ENCODE results near the gene AGMO. TPM values are rescaled to one million over a fixed set of nuclear protein-coding genes. Genes with fewer than 3 reads are reported as not detected.

The AGMO gene
- not detected for total RNA-seq

- ATAC-seq (replicated peaks in 1 of 2) (no peak), DNase-seq (no peak)
- Mint-ChIP-seq H3K4me3 (no peak within 1 kb of the TSS), H3K27me3 (ENCODE audit: low read depth) (no peaks in the 10 kb centered on the region), H3K9me3 (peaks cover 0 to 3% of the 10 kb centered on the region in 2 donors), H3K4me1 (ENCODE audit: low read depth) (no peaks in the 10 kb centered on the region), H3K36me3 (ENCODE audit: insufficient read depth in 2 of 2) (no peaks in the 10 kb centered on the region), H3K27ac (no peak within 1 kb of the TSS)
Observed at GRCh38 chr7:15561835-15562234, at the start of gene AGMO. TSS of gene AGMO (minus strand) at chr7:15562015.

- no peak overlapping the region for H3K4me3 Mint-ChIP-seq
- no peaks in the 10 kb centered on the region for H3K27me3 Mint-ChIP-seq (ENCODE audit: low read depth)
- H3K36me3 Mint-ChIP-seq (ENCODE audit: insufficient read depth in 2 of 2), result no peaks in the 10 kb centered on the region
- H3K4me1 Mint-ChIP-seq (ENCODE audit: low read depth), result no peaks in the 10 kb centered on the region
- DNase-seq (no peak), ATAC-seq (replicated peaks in 1 of 2) (no peak)
- H3K9me3 Mint-ChIP-seq, result peaks cover 2% of the 10 kb centered on the region in 2 donors
- H3K27ac Mint-ChIP-seq, result no peak overlapping the region
Observed at GRCh38 chr7:15610503-15610902, 48.7 kb upstream of the AGMO start.

- ATAC-seq (replicated peaks in 1 of 2), result no peak
- no peaks in the 10 kb centered on the region for H3K27me3 Mint-ChIP-seq (ENCODE audit: low read depth)
- no peak for DNase-seq
- H3K4me1 Mint-ChIP-seq (ENCODE audit: low read depth), result no peaks in the 10 kb centered on the region
- no peaks in the 10 kb centered on the region for H3K36me3 Mint-ChIP-seq (ENCODE audit: insufficient read depth in 2 of 2)
- no peak overlapping the region for H3K27ac Mint-ChIP-seq
- peaks cover 2% of the 10 kb centered on the region in 2 donors for H3K9me3 Mint-ChIP-seq
- H3K4me3 Mint-ChIP-seq, result no peak overlapping the region
Observed at GRCh38 chr7:15609287-15609686, 47.5 kb upstream of the AGMO start.

- DNase-seq (no peak), ATAC-seq (replicated peaks in 1 of 2) (no peak)
- Mint-ChIP-seq H3K27ac (no peak overlapping the region), H3K27me3 (ENCODE audit: low read depth) (no peaks in the 10 kb centered on the region), H3K4me1 (ENCODE audit: low read depth) (no peaks in the 10 kb centered on the region), H3K9me3 (peaks cover 2% of the 10 kb centered on the region in 2 donors), H3K36me3 (ENCODE audit: insufficient read depth in 2 of 2) (no peaks in the 10 kb centered on the region), H3K4me3 (no peak overlapping the region)
Observed at GRCh38 chr7:15607529-15608210, 45.9 kb upstream of the AGMO start.

- ATAC-seq (replicated peaks in 1 of 2) (no peak), DNase-seq (no peak)
- Mint-ChIP-seq H3K4me3 (no peak overlapping the region), H3K9me3 (peaks cover 0 to 2% of the 10 kb centered on the region in 2 donors), H3K27me3 (ENCODE audit: low read depth) (no peaks in the 10 kb centered on the region), H3K4me1 (ENCODE audit: low read depth) (no peaks in the 10 kb centered on the region), H3K27ac (no peak overlapping the region), H3K36me3 (ENCODE audit: insufficient read depth in 2 of 2) (no peaks in the 10 kb centered on the region)
Observed at GRCh38 chr7:15606561-15606960, 44.7 kb upstream of the AGMO start.

- Mint-ChIP-seq H3K27me3 (ENCODE audit: low read depth) (no peaks in the 10 kb centered on the region), H3K36me3 (ENCODE audit: insufficient read depth in 2 of 2) (no peaks in the 10 kb centered on the region), H3K9me3 (peaks cover 0 to 2% of the 10 kb centered on the region in 2 donors), H3K4me3 (no peak overlapping the region), H3K4me1 (ENCODE audit: low read depth) (no peaks in the 10 kb centered on the region), H3K27ac (no peak overlapping the region)
- ATAC-seq (replicated peaks in 1 of 2) (no peak), DNase-seq (no peak)
Observed at GRCh38 chr7:15604166-15604565, 42.4 kb upstream of the AGMO start.

GRCh38 chr7:15603124-15603523 lies 41.3 kb upstream of the AGMO start:
- H3K4me3 Mint-ChIP-seq, result no peak overlapping the region

GRCh38 chr7:15602236-15602635 lies 40.4 kb upstream of the AGMO start:
- H3K4me3 Mint-ChIP-seq, result no peak overlapping the region
- no peaks in the 10 kb centered on the region for H3K27me3 Mint-ChIP-seq (ENCODE audit: low read depth)
- ATAC-seq (replicated peaks in 1 of 2) (no peak), DNase-seq (no peak)
- no peaks in the 10 kb centered on the region for H3K9me3 Mint-ChIP-seq
- no peak overlapping the region for H3K27ac Mint-ChIP-seq
- no peaks in the 10 kb centered on the region for H3K36me3 Mint-ChIP-seq (ENCODE audit: insufficient read depth in 2 of 2)
- H3K4me1 Mint-ChIP-seq (ENCODE audit: low read depth), result no peaks in the 10 kb centered on the region

More at GRCh38 chr7:15603124-15603523, 41.3 kb upstream of the AGMO start:
- ATAC-seq (replicated peaks in 1 of 2) (no peak), DNase-seq (no peak)
- no peaks in the 10 kb centered on the region for H3K9me3 Mint-ChIP-seq
- H3K27ac Mint-ChIP-seq, result no peak overlapping the region
- H3K4me1 Mint-ChIP-seq (ENCODE audit: low read depth), result no peaks in the 10 kb centered on the region
- H3K36me3 Mint-ChIP-seq (ENCODE audit: insufficient read depth in 2 of 2), result no peaks in the 10 kb centered on the region
- no peaks in the 10 kb centered on the region for H3K27me3 Mint-ChIP-seq (ENCODE audit: low read depth)

GRCh38 chr7:15601175-15601574 lies 39.4 kb upstream of the AGMO start:
- no peak overlapping the region for H3K27ac Mint-ChIP-seq
- ATAC-seq (replicated peaks in 1 of 2), result no peak
- no peak for DNase-seq
- no peaks in the 10 kb centered on the region for H3K27me3 Mint-ChIP-seq (ENCODE audit: low read depth)
- peaks cover 0 to 3% of the 10 kb centered on the region in 2 donors for H3K9me3 Mint-ChIP-seq
- H3K36me3 Mint-ChIP-seq (ENCODE audit: insufficient read depth in 2 of 2), result no peaks in the 10 kb centered on the region
- no peak overlapping the region for H3K4me3 Mint-ChIP-seq
- no peaks in the 10 kb centered on the region for H3K4me1 Mint-ChIP-seq (ENCODE audit: low read depth)

- DNase-seq (no peak), ATAC-seq (replicated peaks in 1 of 2) (no peak)
- peaks cover 0 to 3% of the 10 kb centered on the region in 2 donors for H3K9me3 Mint-ChIP-seq
- H3K4me1 Mint-ChIP-seq (ENCODE audit: low read depth), result no peaks in the 10 kb centered on the region
- no peaks in the 10 kb centered on the region for H3K27me3 Mint-ChIP-seq (ENCODE audit: low read depth)
- no peak overlapping the region for H3K27ac Mint-ChIP-seq
- no peak overlapping the region for H3K4me3 Mint-ChIP-seq
- H3K36me3 Mint-ChIP-seq (ENCODE audit: insufficient read depth in 2 of 2), result no peaks in the 10 kb centered on the region
Observed at GRCh38 chr7:15600298-15600697, 38.5 kb upstream of the AGMO start.

- ATAC-seq (replicated peaks in 1 of 2), result no peak
Observed at GRCh38 chr7:15594461-15594860, 32.6 kb upstream of the AGMO start.

GRCh38 chr7:15593382-15593781 lies 31.6 kb upstream of the AGMO start:
- H3K9me3 Mint-ChIP-seq, result peaks cover 0 to 11% of the 10 kb centered on the region in 2 donors

More at GRCh38 chr7:15594461-15594860, 32.6 kb upstream of the AGMO start:
- Mint-ChIP-seq H3K9me3 (peaks cover 0 to 11% of the 10 kb centered on the region in 2 donors), H3K36me3 (ENCODE audit: insufficient read depth in 2 of 2) (no peaks in the 10 kb centered on the region), H3K27ac (no peak overlapping the region), H3K27me3 (ENCODE audit: low read depth) (no peaks in the 10 kb centered on the region), H3K4me3 (no peak overlapping the region), H3K4me1 (ENCODE audit: low read depth) (no peaks in the 10 kb centered on the region)
- DNase-seq, result no peak

GRCh38 chr7:15586266-15586665 lies 24.5 kb upstream of the AGMO start:
- Mint-ChIP-seq H3K27ac (no peak overlapping the region), H3K4me1 (ENCODE audit: low read depth) (no peaks in the 10 kb centered on the region), H3K36me3 (ENCODE audit: insufficient read depth in 2 of 2) (no peaks in the 10 kb centered on the region), H3K9me3 (peaks cover 5 to 7% of the 10 kb centered on the region in 2 donors), H3K27me3 (ENCODE audit: low read depth) (no peaks in the 10 kb centered on the region), H3K4me3 (no peak overlapping the region)
- ATAC-seq (replicated peaks in 1 of 2) (no peak), DNase-seq (no peak)

More at GRCh38 chr7:15593382-15593781, 31.6 kb upstream of the AGMO start:
- Mint-ChIP-seq H3K27me3 (ENCODE audit: low read depth) (no peaks in the 10 kb centered on the region), H3K4me1 (ENCODE audit: low read depth) (no peaks in the 10 kb centered on the region), H3K27ac (no peak overlapping the region), H3K4me3 (no peak overlapping the region), H3K36me3 (ENCODE audit: insufficient read depth in 2 of 2) (no peaks in the 10 kb centered on the region)
- ATAC-seq (replicated peaks in 1 of 2), result no peak
- no peak for DNase-seq

- ATAC-seq (replicated peaks in 1 of 2) (no peak), DNase-seq (no peak)
- H3K27ac Mint-ChIP-seq, result no peak overlapping the region
- H3K4me3 Mint-ChIP-seq, result no peak overlapping the region
- peaks cover 4 to 5% of the 10 kb centered on the region in 2 donors for H3K9me3 Mint-ChIP-seq
- H3K27me3 Mint-ChIP-seq (ENCODE audit: low read depth), result no peaks in the 10 kb centered on the region
- H3K36me3 Mint-ChIP-seq (ENCODE audit: insufficient read depth in 2 of 2), result no peaks in the 10 kb centered on the region
- H3K4me1 Mint-ChIP-seq (ENCODE audit: low read depth), result no peaks in the 10 kb centered on the region
Observed at GRCh38 chr7:15584575-15584974, 22.8 kb upstream of the AGMO start.

Data from activated T-cell treated with anti-CD3 and anti-CD28 coated beads, Interleukin-2, amount 50 U/mL, for 72 hours (primary cell).